NCI-H2081 treated with DMSO at 0.1 percent for 48 hours (cell line): Measurements from ENCODE around the gene TPSB2.
"Not testable (repeated sequence)": the region's sequence is repeated elsewhere in the genome, so short reads cannot be mapped to it uniquely, and the experiment has no call there.

Experiments
- DNase-seq: peaks from one replicate; lab custom pipeline; 2025; lab: John Stamatoyannopoulos, UW

TPSB2 gene

DNA sequence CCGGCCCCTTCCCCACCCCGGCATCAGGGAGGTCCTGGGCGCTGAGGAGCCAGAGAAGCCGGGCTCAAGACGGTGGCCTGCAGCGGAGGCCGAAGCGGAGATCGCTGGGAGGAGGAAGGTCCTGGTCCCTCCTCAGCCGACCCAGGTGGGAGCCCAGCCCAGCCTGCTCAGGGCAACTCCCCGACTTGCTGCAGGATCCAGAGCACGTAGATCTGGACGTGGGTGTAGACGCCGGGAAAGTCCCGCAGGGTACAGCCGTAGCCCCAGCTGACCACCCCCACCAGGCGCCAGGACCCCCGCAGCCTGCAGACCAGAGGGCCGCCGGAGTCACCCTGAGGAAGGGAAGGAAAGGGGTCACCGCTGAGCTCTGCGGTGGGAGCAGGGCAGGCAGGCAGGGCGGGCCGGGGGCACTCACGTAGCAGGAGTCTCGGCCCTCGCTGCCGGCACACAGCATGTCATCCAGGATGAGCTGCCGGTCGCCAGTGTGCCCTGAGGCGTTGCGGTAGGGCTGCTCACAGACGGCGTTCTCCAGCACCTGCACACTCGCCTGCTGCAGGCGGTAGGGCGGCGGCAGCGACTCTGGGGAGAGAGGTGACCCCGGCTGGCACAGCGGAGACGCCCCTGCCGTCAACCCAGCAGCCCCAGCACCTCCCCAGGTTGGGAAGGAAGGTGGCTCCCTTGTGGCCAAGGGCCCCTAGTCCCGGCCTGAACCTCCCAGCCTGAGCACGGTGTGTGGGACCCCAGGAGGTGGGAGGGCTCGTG is 31.3 kb upstream of the TPSB2 start:
- no peak for DNase-seq

DNA sequence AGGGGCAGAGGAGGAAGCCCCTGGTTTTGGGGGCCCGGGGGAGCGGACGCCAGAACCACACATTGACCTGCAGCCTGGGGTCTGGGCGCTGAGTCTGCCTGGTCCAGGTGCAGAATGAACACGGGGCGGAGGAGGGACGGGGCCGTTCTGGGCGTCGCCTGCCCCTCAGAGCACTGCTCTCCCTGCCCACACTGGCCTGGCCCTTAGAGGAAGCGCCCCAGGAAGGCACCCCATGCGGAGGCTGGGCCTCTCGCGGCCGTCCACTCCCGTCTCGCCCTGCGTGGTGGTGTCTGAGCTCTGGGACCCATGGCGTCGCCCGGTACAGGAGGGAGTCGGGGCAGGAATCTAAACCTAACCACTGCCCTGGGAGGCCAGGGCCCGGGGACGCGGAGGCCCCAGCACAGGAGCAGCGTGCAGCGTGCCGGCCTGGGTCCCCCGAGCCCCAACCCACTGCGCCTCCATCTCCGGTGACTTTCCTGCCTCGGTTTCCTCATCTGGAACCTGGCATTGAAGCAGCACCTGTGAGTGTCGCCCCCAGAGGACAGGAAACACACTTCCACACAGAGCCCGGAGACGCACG is 30.2 kb upstream of the TPSB2 start:
- DNase-seq: no peak

DNA sequence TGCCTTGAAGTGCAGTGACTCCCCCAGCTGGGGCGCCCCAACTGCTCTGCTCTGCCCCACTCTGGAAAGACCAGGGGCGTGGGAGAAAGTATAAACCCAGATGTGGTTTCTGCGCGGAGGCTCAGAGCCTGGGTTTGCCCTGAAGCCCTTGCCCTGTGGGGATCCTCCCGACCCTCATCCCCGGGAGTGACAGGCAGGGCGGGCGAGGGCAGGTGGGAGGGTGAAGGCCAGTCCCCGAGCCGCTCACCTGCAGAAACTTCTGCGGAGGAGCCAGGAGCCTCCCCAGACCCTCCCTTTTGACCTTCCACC is 29.7 kb upstream of the TPSB2 start:
- DNase-seq: no peak

DNA sequence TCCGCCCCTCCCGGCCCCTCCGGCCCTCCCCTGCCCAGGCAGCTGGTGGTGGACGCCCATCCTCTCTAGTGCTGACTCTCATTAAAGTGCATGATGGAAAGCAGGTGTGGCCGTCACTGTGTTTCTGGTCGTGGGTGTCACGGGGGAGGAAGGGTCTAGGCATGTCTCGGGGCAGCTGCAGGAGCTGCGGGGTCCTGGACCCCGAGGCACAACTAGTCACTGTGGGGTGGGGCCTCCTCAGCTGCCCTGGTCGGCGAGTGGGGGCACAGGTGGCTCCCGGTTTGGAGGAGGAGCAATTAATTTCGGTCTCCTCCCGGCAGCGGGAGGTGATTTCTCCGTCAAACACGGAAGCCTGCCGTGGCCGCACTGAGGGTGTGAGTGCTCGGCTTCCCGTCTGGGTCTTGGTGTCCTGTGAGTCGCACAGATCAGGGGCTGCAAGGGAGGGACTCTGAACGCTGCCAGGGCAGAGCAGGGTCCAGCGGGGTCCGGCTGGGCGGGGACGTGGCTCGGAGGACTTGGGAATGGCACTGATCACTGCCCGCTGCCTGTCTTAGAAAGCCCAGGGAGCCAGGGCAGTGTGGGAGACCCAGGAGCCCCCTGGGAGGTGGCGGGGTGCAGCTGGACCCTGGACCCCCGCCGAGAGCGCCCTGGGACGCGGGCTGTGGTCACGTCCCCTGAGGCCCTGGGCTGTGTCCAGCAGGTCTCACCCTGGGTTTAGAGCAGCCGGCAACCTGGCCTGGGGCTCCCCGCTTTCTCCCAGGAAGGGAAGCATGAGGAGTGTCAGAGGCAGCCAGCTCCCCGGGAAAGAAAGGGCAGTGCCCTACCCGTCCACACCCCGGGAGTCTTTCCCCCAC is 29.1 kb upstream of the TPSB2 start:
- no peak for DNase-seq

DNA sequence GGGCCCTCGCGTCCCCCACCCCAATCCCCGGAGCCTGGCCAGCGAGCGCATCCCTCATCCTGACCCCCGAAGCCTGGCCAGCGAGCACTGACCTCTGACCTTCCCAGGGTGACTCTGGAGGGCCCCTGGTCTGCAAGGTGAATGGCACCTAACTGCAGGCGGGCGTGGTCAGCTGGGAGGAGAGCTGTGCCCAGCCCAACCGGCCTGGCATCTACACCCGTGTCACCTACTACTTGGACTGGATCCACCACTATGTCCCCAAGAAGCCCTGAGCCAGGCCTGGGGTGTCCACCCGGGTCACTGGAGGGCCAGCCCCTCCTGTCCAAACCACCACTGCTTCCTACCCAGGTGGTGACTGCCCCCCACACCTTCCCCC is 28.2 kb upstream of the TPSB2 start:
- DNase-seq: no peak

DNA sequence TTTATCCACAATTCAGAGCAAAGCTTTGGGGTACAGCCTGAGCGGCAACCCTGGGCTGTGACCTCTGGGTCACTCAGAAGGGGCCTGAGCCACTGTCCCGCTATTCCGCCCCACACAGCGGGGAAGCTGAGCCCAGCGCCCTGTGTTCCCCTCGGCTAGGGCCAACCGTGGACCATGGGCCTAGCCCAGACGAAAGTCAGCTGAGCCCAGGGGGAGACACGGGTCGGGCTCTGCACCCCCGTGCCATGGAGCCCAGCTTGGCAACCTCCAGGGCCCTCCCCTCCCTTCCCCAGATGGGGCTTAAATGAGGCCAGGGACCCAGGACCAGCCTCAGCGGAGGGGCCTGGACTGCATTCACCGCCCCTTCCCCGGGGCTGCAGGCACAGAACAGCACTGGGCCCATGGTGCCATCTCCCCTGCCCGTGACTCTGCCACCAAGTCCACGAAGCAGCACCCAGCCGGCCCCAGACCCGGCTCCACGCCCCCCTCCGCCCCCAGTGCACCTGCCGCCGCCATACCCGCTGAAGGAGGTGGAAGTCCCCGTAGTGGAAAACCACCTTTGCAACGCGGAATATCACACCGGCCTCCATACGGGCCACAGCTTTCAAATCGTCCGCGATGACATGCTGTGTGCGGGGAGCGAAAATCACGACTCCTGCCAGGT is 27.7 kb upstream of the TPSB2 start:
- no peak for DNase-seq

DNA sequence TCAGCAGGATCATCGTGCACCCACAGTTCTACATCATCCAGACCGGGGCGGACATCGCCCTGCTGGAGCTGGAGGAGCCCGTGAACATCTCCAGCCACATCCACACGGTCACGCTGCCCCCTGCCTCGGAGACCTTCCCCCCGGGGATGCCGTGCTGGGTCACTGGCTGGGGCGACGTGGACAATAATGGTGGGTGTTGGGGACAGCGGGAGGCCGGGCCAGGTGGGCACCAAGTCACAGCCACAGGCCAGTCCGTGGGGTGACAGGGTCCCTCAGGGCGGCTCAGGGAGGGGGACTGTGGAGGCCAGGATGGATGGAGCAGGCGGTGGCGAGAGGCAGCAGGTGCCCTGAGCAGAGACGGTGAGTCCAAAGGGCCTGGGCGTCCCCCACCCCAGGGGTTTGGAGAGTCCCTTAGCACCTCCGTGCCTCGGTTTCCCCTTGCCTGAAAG is 26.9 kb upstream of the TPSB2 start:
- DNase-seq: no peak

DNA sequence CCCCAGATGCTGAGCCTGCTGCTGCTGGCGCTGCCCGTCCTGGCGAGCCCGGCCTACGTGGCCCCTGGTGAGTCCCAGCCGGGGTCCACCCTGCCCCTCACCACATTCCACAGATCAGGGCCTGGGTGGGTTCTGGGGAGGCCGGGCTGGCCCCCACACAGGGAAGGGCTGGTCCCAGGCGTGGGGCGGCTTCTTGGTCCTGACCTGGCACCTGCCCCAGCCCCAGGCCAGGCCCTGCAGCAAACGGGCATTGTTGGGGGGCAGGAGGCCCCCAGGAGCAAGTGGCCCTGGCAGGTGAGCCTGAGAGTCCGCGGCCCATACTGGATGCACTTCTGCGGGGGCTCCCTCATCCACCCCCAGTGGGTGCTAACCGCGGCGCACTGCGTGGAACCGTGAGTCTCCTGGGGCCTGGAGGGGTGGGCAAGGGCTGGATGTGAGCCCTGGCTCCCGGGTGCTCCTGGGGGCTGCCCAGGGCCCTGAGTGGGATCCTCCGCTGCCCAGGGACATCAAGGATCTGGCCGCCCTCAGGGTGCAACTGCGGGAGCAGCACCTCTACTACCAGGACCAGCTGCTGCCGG is 26.4 kb upstream of the TPSB2 start:
- DNase-seq: not testable (repeated sequence)

DNA sequence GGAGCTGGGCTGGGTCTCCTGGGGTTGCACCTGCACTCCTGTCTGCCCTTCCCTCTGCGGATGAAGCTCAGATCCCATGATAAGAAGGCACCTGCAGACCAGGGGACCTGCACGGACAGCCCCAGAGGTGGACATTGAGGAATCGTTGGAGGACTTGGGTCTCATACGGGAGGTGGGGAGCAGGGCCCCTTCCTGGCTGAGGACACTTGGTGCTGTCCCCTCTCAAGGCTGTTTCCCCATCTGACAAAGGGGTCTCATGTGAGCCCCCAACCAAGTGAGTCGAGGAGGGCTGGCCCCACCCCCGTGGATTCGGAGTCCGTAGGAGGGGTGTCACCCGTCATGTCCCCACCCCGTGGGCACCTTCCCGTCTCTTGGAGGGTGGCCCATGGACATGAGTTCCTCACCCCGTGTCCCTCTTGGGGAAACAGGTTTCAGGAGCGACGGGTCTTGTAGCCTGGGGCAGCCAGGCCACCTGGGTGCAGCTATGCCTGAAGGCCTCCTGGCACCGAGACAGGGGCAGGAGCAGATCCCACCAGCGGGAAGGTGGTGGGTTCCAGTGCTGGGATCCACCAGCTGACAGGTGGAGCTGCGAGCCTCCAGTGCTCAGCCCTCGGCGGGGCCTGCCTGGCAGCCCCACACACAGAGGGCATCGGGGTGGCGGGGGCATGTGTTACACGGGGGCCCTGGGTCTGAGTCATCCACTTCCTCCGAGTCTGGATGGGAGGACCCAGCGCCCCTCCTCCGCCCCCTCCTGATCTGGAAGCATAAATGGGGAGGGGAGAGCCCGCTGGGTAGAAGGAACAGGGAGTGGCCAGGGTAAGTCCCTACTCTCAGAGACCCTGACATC is 25.5 kb upstream of the TPSB2 start, which contains the start of gene TPSD1:
Gene TPSD1, plus strand, starts transcription at position 794 of the 847 bp plus-strand sequence. CDS start 212 bp downstream, outside the sequence.
- DNase-seq: not testable (repeated sequence)

DNA sequence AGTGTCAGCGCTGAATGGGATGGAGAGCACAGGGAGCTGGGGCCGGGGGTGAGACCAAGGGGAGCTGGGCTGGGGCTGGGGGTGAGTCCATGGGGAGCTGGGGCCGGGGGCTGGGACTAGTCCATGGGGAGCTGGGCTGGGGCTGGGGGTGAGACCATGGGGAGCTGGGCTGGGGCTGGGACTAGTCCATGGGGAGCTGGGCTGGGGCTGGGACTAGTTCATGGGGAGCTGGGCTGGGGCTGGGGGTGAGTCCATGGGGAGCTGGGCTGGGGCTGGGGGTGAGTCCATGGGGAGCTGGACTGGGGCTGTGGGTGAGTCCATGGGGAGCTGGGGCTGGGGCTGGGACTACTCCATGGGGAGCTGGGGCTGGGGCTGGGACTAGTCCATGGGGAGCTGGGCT is 24.8 kb upstream of the TPSB2 start:
- DNase-seq: not testable (repeated sequence)

DNA sequence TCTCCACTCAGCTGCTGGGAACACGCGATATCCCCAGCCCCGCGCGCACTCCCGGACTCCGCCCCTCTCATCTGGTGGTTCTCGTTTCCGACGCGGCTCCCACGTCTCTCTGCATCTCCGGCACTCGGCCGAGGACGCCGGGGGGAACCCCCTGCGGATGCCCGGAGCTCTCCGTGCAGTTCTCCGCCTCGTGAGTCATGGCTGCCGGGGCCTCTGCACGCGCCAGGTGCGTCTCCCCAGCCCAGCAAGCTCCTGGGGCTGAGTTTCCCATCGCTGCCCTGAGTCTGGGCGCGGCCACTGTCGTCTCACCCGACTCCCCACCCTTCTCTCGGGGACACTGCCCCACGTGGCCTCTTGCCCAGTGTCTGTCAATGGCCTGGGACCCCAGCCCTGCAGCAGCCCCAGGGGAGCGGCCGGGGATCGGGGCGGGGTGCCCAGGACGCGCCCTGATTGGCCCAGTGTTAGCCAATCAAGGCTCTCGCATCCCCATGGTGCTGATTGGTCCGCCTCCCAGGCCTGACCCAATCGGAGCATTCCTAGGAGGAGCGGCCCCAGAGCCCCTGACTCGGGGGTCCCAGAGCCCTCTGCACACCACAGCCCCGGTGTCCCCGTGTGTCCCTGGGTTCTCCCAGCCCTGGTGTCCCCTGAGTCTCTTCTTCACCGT is 23.8 kb upstream of the TPSB2 start:
- not testable (repeated sequence) for DNase-seq

DNA sequence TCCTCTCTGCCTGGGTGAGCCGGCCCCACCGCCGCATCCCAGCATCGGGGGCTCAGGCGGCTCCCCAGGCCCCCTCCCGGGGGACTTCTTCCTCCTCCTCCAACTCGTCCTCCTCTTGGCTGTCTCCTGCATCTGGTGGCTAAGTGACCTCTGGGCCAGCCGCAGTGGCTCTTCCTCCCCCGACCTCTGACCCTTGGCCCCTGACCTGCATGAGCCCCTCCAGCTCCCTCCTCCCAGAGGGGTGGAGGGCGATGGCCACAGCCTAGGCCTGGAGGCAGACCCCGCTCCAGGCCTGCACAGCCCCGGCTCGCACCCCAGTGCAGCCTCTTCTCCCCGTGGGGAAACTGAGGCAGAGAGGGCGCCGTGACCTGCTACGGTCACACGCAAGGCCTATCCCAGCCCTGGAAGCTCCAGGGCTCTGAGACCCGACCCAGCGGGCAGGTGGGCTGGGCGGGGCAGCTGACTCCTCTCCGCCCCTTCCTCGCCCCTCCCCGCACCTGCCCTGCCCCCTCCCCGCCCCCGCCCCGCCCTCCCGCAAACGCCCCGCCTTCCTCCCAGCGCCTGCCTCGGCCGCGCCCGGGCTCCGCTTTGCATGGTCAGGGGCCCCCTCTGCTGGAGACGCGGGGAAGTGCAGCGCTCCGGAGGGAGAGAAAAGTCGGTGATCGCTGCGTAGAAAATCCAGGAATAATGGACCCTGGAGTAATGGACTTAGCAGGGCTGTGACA is 19.2 kb upstream of the TPSB2 start:
- DNase-seq: not testable (repeated sequence)

DNA sequence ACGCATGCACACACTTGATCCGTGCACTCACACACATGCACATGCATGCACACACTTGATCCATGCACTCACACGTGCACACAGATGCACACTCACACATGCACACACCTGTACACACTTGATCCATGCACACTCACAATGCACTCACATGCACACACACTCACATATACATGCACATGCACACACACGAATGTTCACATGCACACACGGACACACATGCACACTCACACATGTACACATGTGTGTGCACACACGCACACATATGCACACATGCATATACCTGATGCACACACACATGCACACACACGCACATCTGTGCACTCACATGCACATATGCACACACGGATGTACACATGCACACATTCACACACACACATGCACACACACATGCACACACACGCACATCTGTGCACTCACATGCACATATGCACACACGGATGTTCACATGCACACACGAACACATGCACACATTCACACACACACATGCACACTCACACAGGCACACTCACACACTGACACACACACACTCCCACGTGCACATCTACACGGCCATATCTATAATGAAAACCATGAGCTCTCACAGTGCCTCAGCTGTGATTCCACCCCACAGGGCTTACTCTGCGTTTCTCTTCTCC is 18.0 kb upstream of the TPSB2 start:
- not testable (repeated sequence) for DNase-seq

DNA sequence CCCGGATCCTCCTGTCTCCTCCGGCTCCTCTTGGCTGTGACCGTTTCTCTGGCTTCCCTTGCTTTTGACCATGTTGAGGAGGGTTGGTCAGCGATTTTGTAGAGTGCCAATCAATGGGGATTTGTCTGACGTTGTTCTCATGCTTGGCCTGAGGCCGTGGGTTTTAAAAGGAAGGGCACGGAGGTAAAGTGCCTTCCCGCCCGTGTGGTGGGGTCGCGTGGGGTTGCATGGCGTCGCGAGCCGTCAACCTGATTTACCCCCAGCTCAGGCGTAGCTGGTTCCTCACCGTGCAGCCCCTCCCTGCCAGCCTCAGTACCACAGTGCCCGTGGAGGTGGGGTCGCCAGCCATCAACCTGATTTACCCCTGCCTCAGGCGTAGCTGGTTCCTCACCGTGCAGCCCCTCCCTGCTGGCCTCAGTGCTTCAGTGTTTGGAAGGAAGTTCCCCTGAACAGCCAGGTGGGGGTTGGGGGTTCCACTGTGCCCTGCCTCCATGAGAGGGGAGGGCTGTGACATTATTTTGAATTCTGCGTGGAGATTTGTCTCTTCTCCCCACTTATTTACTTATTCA is 15.6 kb upstream of the TPSB2 start:
- no peak for DNase-seq

DNA sequence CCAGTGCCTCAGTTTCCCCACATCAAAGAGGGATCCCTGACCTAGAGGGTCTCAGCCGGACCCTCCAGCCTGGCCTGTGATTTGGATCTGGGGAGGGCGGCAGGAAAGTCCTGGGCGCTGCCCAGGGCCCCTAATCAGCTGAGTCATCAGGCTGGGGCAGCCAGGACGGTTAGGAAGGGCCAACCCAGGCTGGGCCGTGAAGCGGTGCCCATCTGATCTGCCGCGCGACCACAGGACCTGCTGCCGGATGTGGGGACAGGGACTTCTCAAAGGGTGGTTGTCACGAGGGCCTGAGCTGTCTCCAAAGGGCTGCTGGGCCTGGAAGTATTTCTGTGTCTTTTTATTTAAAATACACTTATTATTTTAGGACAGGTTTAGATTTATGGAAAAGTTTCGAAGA is 14.9 kb upstream of the TPSB2 start:
- no peak for DNase-seq

DNA sequence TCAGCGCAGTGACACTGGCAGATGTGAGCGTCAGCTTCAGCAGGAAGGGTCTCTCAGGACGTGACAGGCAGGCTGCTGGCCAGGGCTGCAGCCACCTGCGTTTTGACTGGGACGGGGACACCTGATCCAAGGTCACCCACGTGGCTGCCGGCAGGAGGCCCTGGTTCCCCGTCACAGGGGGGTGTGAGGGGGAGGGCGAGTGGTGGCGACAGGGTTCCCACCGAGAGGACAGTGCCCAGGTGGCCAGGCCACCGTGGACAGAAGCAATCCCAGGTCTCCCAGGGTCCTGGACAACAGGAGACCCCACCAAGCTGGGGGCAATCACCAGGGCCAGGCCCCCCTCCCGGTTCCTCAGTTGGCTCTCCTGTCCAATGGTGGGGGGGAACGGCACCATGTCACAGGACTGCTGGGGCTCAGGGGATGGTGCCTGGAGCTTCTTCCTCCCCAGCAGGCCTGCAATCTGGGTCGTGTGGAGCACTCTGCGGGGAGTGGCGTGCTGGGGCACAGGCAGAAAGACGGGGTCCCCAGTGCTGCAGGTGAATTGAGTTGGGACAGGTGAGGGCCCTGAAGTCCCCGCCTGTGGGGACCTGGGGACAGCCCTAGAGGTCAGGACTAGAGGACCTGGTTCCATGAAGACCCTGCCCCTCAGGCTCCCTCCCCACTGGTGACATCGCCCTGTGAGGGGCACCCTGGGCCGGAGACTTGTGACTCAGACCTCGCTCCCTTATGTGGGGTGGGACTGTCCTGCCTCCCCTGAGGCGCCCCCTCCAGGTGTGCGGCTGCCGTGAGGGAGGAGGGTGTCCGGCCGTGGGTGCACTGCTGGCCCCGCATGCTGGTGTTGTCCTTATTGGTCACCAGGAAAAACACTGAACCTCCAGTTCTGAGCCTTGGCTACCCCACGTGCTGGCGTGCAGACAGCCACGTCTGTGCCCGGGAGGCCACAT is 14.2 kb upstream of the TPSB2 start:
- not testable (repeated sequence) for DNase-seq

DNA sequence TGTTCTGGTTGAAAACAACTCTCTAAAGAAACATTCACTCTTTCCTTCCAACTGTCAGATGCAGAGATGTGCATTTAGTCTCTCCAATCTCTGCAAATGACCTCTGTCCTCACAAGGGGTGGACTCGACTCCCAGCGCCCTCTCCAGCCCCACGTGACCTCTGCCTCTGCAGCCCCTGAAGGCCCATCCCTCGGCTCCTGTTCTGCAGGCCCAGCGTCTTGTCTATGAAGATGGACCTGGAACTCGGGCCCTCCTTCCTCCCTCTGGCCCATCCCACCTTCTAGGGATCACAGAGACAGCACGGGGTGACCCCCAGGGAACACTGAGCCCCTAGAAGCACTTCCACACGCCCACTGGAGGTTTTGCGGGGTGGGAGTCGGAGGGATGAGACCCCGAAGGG is 13.4 kb upstream of the TPSB2 start:
- DNase-seq: not testable (repeated sequence)

DNA sequence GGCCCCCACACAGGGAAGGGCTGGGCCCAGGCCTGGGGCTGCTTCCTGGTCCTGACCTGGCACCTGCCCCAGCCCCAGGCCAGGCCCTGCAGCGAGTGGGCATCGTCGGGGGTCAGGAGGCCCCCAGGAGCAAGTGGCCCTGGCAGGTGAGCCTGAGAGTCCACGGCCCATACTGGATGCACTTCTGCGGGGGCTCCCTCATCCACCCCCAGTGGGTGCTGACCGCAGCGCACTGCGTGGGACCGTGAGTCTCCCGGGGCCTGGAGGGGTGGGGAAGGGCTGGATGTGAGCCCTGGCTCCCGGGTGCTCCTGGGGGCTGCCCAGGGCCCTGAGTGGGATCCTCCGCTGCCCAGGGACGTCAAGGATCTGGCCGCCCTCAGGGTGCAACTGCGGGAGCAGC is 11.1 kb upstream of the TPSB2 start:
- not testable (repeated sequence) for DNase-seq
